Thyroid gland (tissue), 4 donors: ENCODE measurements around the gene KCNH6.

Experiments used
- POLR2A ChIP-seq, 2 donors: fragments of 450-650 bp; IDR thresholded peaks; one replicate each; pipeline ENCODE4 v1.6.1; 2017; ENCODE audit warnings: antibody characterized with exemption in 2 of 2, mild to moderate bottlenecking in 2 of 2, moderate library complexity in 1 of 2
- TF ChIP-seq, protein P1 (sequence below), 6 experiments: fragments of 200-600 bp in 3 of 6; fragments of 450-650 bp in 3 of 6; sonication (generic) in 3 of 6; IDR thresholded peaks; one replicate each; pipeline ENCODE4 v1.5.1; 2016 to 2019; ENCODE audit warnings: antibody characterized with exemption in 6 of 6, mild to moderate bottlenecking in 2 of 6, inconsistent platforms in 1 of 6, moderate library complexity in 1 of 6

DNA sequence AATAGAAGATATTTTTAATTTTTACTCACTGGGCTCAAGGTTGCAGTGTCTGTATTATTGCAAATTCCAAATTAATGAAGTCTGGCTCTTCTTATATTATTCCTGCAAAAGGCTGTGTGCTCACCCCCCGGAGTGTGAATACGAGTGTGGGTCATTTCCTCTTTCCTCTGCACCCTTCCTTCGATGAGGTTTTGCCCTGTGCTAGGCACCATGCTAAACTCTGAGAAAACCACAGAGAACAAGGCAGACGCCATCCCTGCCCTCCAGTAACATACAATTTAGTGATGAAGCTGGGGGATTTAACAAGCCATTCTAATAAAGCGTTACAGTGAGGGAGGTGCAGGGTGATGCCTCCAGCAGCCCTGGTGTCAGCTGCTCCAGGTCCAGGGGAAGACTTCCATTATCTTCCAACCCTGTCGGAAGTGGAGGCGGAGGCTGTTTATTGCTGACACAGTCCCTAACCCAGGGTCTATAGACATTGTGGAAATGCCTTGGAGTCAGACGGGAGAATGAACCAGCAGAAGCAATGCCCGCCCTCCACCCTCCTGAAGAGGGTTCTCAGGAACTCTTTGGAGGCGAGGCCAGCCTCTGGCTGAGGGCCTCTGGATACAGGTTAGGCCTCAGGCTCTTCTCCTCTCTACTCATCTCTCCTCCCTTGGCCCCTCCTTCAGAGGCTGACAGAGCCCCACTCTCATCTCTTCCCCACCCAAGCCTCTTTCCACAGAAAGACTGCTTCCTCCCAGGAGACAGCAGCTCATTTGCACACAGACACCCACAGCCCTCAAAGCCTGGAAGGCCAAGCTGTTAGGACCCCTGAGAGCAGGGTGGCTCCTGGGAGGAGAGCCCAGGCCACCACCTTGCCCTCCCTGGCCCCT lies 48.3 kb upstream of the KCNH6 start:
- no peak for TF ChIP-seq POLR2A (IDR thresholded peaks at IDR 0.05)
- TF ChIP-seq, protein P1, sequence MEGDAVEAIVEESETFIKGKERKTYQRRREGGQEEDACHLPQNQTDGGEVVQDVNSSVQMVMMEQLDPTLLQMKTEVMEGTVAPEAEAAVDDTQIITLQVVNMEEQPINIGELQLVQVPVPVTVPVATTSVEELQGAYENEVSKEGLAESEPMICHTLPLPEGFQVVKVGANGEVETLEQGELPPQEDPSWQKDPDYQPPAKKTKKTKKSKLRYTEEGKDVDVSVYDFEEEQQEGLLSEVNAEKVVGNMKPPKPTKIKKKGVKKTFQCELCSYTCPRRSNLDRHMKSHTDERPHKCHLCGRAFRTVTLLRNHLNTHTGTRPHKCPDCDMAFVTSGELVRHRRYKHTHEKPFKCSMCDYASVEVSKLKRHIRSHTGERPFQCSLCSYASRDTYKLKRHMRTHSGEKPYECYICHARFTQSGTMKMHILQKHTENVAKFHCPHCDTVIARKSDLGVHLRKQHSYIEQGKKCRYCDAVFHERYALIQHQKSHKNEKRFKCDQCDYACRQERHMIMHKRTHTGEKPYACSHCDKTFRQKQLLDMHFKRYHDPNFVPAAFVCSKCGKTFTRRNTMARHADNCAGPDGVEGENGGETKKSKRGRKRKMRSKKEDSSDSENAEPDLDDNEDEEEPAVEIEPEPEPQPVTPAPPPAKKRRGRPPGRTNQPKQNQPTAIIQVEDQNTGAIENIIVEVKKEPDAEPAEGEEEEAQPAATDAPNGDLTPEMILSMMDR (IDR thresholded peaks at IDR 0.05): no peak
